ENCODE data around the gene TMEM200A.

DNA sequence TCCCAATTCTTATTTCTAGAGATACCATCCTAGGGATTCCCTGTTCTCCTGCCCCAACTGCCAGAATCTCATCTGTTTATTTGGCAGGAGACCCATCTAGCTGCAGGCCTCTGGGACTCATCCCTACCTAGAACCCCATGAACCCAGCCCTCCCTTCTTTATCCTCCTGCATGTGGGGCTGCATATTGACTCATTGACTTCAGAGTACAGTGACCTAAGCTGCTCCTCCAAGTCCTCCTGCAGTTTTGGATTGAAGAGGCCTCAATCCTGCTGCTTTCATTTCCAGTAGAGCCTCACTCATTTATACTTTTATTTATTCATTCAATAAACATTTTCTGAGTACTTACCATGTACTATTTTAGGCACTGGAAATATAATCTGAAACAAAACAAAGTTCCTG is 11.6 kb downstream of the TMEM200A start:
- TF ChIP-seq, protein P1, sequence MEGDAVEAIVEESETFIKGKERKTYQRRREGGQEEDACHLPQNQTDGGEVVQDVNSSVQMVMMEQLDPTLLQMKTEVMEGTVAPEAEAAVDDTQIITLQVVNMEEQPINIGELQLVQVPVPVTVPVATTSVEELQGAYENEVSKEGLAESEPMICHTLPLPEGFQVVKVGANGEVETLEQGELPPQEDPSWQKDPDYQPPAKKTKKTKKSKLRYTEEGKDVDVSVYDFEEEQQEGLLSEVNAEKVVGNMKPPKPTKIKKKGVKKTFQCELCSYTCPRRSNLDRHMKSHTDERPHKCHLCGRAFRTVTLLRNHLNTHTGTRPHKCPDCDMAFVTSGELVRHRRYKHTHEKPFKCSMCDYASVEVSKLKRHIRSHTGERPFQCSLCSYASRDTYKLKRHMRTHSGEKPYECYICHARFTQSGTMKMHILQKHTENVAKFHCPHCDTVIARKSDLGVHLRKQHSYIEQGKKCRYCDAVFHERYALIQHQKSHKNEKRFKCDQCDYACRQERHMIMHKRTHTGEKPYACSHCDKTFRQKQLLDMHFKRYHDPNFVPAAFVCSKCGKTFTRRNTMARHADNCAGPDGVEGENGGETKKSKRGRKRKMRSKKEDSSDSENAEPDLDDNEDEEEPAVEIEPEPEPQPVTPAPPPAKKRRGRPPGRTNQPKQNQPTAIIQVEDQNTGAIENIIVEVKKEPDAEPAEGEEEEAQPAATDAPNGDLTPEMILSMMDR (conservative IDR thresholded peaks at IDR 0.05; ENCODE audit: low read depth, low read length), result no peak
- TF ChIP-seq EZH2 (IDR thresholded peaks at IDR 0.05; ENCODE audit: low read length, unreplicated experiment), result no peak
- no peak for TF ChIP-seq EZH2phosphoT487 (IDR thresholded peaks at IDR 0.05; ENCODE audit: borderline replicate concordance, low read length)
